ENCODE measurements around the gene MED12. TPM values are rescaled to one million over a fixed set of nuclear protein-coding genes. Genes with fewer than 3 reads are reported as not detected.

MED12 gene
- total RNA-seq, 2 donors from 2014 or later, result 29.4 to 82.3 TPM

DNA sequence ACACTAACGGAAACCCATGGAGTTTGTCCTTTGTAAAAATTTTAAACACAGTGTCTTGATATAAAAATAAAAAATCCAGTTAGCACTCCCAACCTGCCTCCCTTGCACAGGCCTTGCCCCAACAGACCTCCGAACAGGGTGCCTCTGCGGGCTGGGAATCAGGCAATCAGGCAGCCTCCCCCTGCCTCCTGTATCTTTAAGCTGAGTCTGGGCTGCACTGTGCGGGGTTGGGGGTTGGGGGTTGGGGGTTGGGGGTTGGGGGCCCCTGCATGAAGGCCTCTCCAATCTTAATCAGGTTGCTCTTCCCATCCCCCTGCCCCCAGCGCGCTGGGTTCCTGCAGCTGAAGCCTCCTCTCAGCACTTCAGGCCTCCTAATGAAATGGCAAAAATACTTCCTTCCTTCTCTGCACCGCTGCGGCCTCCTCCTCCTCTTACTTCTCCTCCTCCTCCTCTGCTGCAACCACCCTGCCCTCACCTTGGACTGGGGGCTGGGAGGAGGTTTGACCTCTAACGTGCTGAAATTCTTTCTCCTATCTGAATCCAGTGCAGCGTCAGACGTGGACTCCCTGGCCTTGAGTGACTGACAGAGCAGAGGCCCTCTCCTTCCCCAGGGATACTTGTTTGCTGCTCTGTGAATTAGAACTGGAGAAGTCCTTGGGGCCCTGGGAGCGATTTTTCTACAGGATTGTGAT, 52.9 kb downstream of the MED12 start:
- H3K27me3 ChIP-seq (replicated peaks; ENCODE audit: insufficient read depth), result no peaks in the 10 kb centered on the region
- no peaks in the 10 kb centered on the region for H3K4me1 ChIP-seq (replicated peaks)
- intact Hi-C loops (cut with DNase I), result no loop called here
- no peak overlapping the region for H3K4me3 ChIP-seq
- H3K36me3 ChIP-seq, result no peaks in the 10 kb centered on the region
- WGBS, result 61% methylated on average over 11 of the region's 12 CpGs
- H3K27ac ChIP-seq, result no peak overlapping the region
- TF ChIP-seq POLR2AphosphoS5 (IDR thresholded peaks at IDR 0.05), result no peak
- TF ChIP-seq, protein P1, sequence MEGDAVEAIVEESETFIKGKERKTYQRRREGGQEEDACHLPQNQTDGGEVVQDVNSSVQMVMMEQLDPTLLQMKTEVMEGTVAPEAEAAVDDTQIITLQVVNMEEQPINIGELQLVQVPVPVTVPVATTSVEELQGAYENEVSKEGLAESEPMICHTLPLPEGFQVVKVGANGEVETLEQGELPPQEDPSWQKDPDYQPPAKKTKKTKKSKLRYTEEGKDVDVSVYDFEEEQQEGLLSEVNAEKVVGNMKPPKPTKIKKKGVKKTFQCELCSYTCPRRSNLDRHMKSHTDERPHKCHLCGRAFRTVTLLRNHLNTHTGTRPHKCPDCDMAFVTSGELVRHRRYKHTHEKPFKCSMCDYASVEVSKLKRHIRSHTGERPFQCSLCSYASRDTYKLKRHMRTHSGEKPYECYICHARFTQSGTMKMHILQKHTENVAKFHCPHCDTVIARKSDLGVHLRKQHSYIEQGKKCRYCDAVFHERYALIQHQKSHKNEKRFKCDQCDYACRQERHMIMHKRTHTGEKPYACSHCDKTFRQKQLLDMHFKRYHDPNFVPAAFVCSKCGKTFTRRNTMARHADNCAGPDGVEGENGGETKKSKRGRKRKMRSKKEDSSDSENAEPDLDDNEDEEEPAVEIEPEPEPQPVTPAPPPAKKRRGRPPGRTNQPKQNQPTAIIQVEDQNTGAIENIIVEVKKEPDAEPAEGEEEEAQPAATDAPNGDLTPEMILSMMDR (IDR thresholded peaks at IDR 0.05), result no peak
- no peak for TF ChIP-seq POLR2A (IDR thresholded peaks at IDR 0.05)
- DNase-seq (ENCODE audit: low spot score), result no peak
- H3K9me3 ChIP-seq, result no peaks in the 10 kb centered on the region

DNA sequence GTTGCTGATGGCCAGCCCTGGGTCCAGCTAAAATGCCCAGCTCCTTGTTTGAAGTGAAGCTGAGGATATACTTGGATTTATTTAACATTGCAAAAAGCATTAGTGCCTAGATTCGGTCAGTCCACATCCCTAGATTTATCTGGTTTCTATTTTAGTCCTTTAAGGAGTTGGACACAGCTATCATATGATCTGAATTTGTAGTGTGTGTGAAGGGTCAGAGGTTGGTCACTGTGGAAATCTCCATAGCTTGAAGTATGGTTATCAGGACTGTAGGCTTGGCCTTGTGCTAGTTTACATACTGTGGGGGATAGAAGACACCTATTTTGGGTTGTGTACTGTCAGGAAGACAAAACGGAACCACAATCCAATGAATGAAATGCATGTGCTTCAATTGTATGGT, 55.0 kb downstream of the MED12 start:
- no peak overlapping the region for H3K4me3 ChIP-seq
- no peaks in the 10 kb centered on the region for H3K36me3 ChIP-seq
- no peaks in the 10 kb centered on the region for H3K9me3 ChIP-seq
- intact Hi-C loops (cut with DNase I), result no loop called here
- no peaks in the 10 kb centered on the region for H3K27me3 ChIP-seq (replicated peaks; ENCODE audit: insufficient read depth)
- H3K4me1 ChIP-seq (replicated peaks), result no peaks in the 10 kb centered on the region
- no peak for DNase-seq (ENCODE audit: low spot score)
- 88% methylated on average over 2 of the region's 2 CpGs for WGBS
- no peak overlapping the region for H3K27ac ChIP-seq
- TF ChIP-seq POLR2AphosphoS5 (IDR thresholded peaks at IDR 0.05) (no peak), POLR2A (IDR thresholded peaks at IDR 0.05) (no peak)
- TF ChIP-seq, protein P1 (IDR thresholded peaks at IDR 0.05), result no peak

DNA sequence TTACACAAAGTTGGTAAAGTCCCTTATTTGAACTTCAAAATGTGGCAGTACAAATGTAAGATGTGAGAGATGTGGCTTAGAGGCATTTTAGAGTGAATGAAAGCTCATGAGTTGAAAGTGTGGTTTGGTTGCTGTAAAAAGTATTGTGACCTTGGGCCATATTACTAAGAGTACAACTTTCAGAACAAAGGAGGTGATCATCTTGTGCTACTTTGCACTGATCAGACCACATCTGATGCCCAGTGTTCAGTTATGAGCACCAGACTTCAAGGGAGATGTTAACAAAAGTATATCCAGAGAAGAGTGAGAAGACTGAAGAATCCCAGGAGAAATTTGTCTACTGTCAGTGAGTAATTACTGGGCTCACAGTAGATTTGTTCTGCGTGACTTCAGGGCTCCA, 56.4 kb downstream of the MED12 start:
- no peaks in the 10 kb centered on the region for H3K4me1 ChIP-seq (replicated peaks)
- intact Hi-C loops (cut with DNase I), result loop anchor here (5.0 kb wide), 1 partner anchor 177 kb away; no protein-coding TSS in a partner anchor
- H3K27me3 ChIP-seq (replicated peaks; ENCODE audit: insufficient read depth), result no peaks in the 10 kb centered on the region
- H3K9me3 ChIP-seq, result no peaks in the 10 kb centered on the region
- no peak overlapping the region for H3K4me3 ChIP-seq
- TF ChIP-seq, protein P1 (IDR thresholded peaks at IDR 0.05), result no peak
- TF ChIP-seq POLR2AphosphoS5 (IDR thresholded peaks at IDR 0.05) (no peak), POLR2A (IDR thresholded peaks at IDR 0.05) (no peak)
- 93% methylated on average over 1 of the region's 1 CpG for WGBS
- H3K36me3 ChIP-seq, result no peaks in the 10 kb centered on the region
- DNase-seq (ENCODE audit: low spot score), result no peak
- H3K27ac ChIP-seq, result no peak overlapping the region

DNA sequence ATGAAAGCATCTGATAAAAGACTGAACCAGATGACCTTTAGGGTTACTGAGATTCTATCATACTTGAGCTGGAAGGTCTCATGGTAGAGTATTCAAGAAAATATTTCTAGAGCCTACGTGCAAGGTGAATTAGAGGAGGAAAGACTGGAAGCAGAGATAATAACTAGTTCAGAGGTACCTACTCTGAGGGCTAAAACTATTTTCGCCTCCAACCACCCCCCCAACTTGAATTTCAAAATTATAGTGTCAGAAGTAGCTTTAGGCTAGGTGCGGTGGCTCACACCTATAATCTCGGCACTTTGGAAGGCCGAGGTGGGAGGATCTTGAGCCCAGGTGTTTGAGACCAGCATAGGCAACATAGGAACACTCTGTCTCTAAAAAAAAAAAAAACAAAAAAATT, 57.1 kb downstream of the MED12 start:
- no peaks in the 10 kb centered on the region for H3K4me1 ChIP-seq (replicated peaks)
- no peak overlapping the region for H3K4me3 ChIP-seq
- 80% methylated on average over 5 of the region's 5 CpGs for WGBS
- no peak for DNase-seq (ENCODE audit: low spot score)
- no peaks in the 10 kb centered on the region for H3K36me3 ChIP-seq
- no peak overlapping the region for H3K27ac ChIP-seq
- H3K27me3 ChIP-seq (replicated peaks; ENCODE audit: insufficient read depth), result no peaks in the 10 kb centered on the region
- TF ChIP-seq POLR2AphosphoS5 (IDR thresholded peaks at IDR 0.05) (no peak), POLR2A (IDR thresholded peaks at IDR 0.05) (no peak)
- TF ChIP-seq, protein P1 (IDR thresholded peaks at IDR 0.05), result no peak
- H3K9me3 ChIP-seq, result no peaks in the 10 kb centered on the region
- intact Hi-C loops (cut with DNase I), result loop anchor here (5.0 kb wide), 1 partner anchor 178 kb away; no protein-coding TSS in a partner anchor

DNA sequence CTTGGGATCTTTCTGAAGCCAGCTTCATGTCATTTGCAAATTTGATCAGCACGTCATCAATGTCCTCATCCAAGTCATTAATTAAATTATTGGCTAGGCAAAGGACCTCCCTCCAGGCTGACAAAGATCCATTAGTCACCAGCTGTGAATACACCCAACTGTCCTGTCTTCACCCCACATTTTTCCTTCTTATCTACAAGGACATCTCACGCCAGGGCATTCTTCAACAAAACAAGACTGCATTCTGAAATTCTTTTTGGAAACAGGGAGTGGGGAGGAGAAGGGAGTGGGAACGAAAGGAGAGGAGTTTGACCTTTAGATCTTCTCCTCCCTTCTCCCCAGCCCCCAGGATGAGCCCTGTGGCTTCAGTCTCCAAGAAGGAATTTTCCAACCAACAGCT, 58.9 kb downstream of the MED12 start:
- Histone ChIP-seq H3K27ac (no peak overlapping the region), H3K4me3 (no peak overlapping the region), H3K4me1 (replicated peaks) (no peaks in the 10 kb centered on the region), H3K9me3 (no peaks in the 10 kb centered on the region), H3K27me3 (replicated peaks; ENCODE audit: insufficient read depth) (no peaks in the 10 kb centered on the region), H3K36me3 (no peaks in the 10 kb centered on the region)
- no peak for DNase-seq (ENCODE audit: low spot score)
- TF ChIP-seq, protein P1 (IDR thresholded peaks at IDR 0.05), result no peak
- TF ChIP-seq POLR2AphosphoS5 (IDR thresholded peaks at IDR 0.05) (no peak), POLR2A (IDR thresholded peaks at IDR 0.05) (no peak)
- WGBS, result 36% methylated on average over 3 of the region's 3 CpGs
- intact Hi-C loops (cut with DNase I), result loop anchor here (5.0 kb wide), 1 partner anchor 180 kb away; no protein-coding TSS in a partner anchor
